ENCODE results near the gene ACAT2.

Gene ACAT2

DNA sequence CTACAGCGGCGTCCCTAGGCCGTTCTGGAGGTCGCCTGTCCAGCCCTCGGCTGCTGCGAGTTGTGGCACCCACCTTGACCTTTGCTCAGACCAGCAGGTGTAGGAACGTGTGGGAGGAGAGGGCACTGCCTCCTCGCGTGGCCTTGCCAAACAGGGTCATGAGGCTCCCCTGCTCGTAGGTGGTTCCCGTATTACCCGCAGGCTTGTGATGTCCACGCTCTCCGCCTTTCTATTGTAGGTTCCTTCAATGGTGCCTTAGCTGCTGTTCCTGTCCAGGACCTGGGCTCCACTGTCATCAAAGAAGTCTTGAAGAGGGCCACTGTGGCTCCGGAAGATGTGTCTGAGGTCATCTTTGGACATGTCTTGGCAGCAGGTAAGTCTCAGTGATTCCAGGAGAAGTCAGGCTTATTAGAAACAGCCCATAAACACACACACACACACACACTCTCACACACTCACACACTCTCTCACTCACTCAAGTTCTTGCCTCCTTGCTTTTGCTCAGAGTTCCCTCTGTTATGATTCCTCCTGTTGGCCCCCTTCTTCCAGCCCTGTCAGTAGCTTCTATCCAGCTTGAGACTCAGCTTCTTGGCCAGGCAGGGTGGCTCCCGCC, 942 bp downstream of the ACAT2 start (continued):
- no peak for TF ChIP-seq BACH2 (CRISPR knock-in tag; IDR thresholded peaks at IDR 0.05; ENCODE audit: borderline replicate concordance)
- no peak for TF ChIP-seq SNAI2 (CRISPR knock-in tag; IDR thresholded peaks at IDR 0.05)
- no peak for TF ChIP-seq ZNF565 (CRISPR knock-in tag; conservative IDR thresholded peaks at IDR 0.05; ENCODE audit: low read depth)
- TF ChIP-seq, protein P1, sequence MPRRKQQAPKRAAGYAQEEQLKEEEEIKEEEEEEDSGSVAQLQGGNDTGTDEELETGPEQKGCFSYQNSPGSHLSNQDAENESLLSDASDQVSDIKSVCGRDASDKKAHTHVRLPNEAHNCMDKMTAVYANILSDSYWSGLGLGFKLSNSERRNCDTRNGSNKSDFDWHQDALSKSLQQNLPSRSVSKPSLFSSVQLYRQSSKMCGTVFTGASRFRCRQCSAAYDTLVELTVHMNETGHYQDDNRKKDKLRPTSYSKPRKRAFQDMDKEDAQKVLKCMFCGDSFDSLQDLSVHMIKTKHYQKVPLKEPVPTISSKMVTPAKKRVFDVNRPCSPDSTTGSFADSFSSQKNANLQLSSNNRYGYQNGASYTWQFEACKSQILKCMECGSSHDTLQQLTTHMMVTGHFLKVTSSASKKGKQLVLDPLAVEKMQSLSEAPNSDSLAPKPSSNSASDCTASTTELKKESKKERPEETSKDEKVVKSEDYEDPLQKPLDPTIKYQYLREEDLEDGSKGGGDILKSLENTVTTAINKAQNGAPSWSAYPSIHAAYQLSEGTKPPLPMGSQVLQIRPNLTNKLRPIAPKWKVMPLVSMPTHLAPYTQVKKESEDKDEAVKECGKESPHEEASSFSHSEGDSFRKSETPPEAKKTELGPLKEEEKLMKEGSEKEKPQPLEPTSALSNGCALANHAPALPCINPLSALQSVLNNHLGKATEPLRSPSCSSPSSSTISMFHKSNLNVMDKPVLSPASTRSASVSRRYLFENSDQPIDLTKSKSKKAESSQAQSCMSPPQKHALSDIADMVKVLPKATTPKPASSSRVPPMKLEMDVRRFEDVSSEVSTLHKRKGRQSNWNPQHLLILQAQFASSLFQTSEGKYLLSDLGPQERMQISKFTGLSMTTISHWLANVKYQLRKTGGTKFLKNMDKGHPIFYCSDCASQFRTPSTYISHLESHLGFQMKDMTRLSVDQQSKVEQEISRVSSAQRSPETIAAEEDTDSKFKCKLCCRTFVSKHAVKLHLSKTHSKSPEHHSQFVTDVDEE (CRISPR knock-in tag; IDR thresholded peaks at IDR 0.05): no peak
- TF ChIP-seq TOX (CRISPR knock-in tag; IDR thresholded peaks at IDR 0.05; ENCODE audit: borderline replicate concordance): no peak
- no peak for TF ChIP-seq OSR1 (CRISPR knock-in tag; IDR thresholded peaks at IDR 0.05)
- TF ChIP-seq GLIS3 (CRISPR knock-in tag; IDR thresholded peaks at IDR 0.05): no peak

DNA sequence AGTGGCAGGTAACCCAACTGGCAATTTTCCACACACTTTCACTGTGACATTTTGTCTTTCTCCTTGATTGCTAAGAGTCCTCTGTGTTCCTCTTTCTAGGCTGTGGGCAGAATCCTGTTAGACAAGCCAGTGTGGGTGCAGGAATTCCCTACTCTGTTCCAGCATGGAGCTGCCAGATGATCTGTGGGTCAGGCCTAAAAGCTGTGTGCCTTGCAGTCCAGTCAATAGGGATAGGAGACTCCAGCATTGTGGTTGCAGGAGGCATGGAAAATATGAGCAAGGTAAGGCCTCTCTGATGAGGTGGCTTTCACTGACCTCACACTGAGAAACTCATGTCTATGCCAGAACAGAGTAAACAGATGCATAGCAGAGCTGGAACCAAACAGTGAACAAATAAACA, 5.1 kb downstream of the ACAT2 start:
- TF ChIP-seq CSDC2 (CRISPR knock-in tag; IDR thresholded peaks at IDR 0.05) (no peak), ISL1 (CRISPR knock-in tag; IDR thresholded peaks at IDR 0.05) (no peak), RARB (CRISPR knock-in tag; IDR thresholded peaks at IDR 0.05) (no peak), SNAI2 (CRISPR knock-in tag; IDR thresholded peaks at IDR 0.05) (no peak), BACH2 (CRISPR knock-in tag; IDR thresholded peaks at IDR 0.05; ENCODE audit: borderline replicate concordance) (no peak), ESRRG (CRISPR knock-in tag; IDR thresholded peaks at IDR 0.05) (no peak), TCF4 (CRISPR knock-in tag; IDR thresholded peaks at IDR 0.05; ENCODE audit: borderline replicate concordance) (no peak), OSR1 (CRISPR knock-in tag; IDR thresholded peaks at IDR 0.05) (no peak), ZNF565 (CRISPR knock-in tag; conservative IDR thresholded peaks at IDR 0.05; ENCODE audit: low read depth) (no peak)
- TF ChIP-seq, protein P2, sequence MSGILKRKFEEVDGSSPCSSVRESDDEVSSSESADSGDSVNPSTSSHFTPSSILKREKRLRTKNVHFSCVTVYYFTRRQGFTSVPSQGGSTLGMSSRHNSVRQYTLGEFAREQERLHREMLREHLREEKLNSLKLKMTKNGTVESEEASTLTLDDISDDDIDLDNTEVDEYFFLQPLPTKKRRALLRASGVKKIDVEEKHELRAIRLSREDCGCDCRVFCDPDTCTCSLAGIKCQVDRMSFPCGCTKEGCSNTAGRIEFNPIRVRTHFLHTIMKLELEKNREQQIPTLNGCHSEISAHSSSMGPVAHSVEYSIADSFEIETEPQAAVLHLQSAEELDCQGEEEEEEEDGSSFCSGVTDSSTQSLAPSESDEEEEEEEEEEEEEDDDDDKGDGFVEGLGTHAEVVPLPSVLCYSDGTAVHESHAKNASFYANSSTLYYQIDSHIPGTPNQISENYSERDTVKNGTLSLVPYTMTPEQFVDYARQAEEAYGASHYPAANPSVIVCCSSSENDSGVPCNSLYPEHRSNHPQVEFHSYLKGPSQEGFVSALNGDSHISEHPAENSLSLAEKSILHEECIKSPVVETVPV (CRISPR knock-in tag; IDR thresholded peaks at IDR 0.05): no peak
- no peak for ATAC-seq

DNA sequence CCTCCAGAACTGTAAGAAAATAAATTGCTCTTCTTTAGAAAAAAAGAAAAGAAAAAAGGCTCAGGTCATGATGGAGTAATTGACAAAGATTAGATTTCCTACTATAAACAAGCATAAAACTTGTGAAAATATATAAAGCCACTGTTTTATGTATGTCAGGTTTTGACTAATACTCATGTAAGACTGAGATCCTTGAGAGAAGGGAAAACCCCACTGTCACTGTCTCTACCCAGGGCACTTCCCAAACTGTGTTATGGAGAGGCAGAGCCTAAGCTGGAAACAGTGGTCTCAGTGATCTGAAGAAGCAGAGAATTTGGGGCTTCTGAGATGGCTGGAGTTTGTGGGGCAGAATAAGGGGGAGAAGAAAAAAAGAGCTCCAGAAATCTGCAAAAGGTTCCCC, 7.6 kb downstream of the ACAT2 start:
- TF ChIP-seq ARNTL (CRISPR knock-in tag; IDR thresholded peaks at IDR 0.05; ENCODE audit: borderline replicate concordance, low read depth) (no peak), GLIS3 (CRISPR knock-in tag; IDR thresholded peaks at IDR 0.05) (no peak), PPARA (CRISPR knock-in tag; IDR thresholded peaks at IDR 0.05; ENCODE audit: borderline replicate concordance) (no peak)
- TF ChIP-seq, protein P3, sequence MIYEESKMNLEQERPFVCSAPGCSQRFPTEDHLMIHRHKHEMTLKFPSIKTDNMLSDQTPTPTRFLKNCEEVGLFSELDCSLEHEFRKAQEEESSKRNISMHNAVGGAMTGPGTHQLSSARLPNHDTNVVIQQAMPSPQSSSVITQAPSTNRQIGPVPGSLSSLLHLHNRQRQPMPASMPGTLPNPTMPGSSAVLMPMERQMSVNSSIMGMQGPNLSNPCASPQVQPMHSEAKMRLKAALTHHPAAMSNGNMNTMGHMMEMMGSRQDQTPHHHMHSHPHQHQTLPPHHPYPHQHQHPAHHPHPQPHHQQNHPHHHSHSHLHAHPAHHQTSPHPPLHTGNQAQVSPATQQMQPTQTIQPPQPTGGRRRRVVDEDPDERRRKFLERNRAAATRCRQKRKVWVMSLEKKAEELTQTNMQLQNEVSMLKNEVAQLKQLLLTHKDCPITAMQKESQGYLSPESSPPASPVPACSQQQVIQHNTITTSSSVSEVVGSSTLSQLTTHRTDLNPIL (CRISPR knock-in tag; IDR thresholded peaks at IDR 0.05; ENCODE audit: low read depth): no peak
- TF ChIP-seq, protein P2 (CRISPR knock-in tag; IDR thresholded peaks at IDR 0.05): no peak
- no peak for ATAC-seq

DNA sequence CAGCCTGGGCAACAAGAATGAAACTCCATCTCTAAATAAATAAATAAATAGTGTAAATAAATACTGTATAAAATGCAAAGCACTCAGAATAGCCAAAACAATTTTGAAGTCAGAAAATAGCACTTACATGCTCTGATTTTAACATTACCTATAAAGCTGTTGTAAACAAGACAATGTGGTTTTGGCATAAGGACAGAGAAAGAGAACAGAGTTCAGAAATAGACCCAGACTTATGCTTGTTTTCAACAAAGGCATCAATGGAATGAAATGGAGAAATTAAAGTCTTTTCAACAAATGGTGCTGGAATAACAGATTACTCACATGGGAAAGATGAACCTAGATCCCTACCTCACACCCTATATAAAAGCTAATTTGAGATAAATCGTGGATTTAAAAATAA, 10.4 kb downstream of the ACAT2 start:
- ATAC-seq: no peak
- TF ChIP-seq ZNF565 (CRISPR knock-in tag; conservative IDR thresholded peaks at IDR 0.05; ENCODE audit: low read depth): no peak
- TF ChIP-seq, protein P1 (CRISPR knock-in tag; IDR thresholded peaks at IDR 0.05): no peak
- no peak for TF ChIP-seq OSR1 (CRISPR knock-in tag; IDR thresholded peaks at IDR 0.05)
- TF ChIP-seq BACH2 (CRISPR knock-in tag; IDR thresholded peaks at IDR 0.05; ENCODE audit: borderline replicate concordance): no peak
- TF ChIP-seq ZC3H10 (CRISPR knock-in tag; IDR thresholded peaks at IDR 0.05): no peak
- TF ChIP-seq, protein P2 (CRISPR knock-in tag; IDR thresholded peaks at IDR 0.05): no peak
- no peak for TF ChIP-seq ISL1 (CRISPR knock-in tag; IDR thresholded peaks at IDR 0.05)
- no peak for TF ChIP-seq ZFP30 (CRISPR knock-in tag; IDR thresholded peaks at IDR 0.05)
- TF ChIP-seq, protein P3 (CRISPR knock-in tag; IDR thresholded peaks at IDR 0.05; ENCODE audit: low read depth): no peak
- no peak for TF ChIP-seq PPARA (CRISPR knock-in tag; IDR thresholded peaks at IDR 0.05; ENCODE audit: borderline replicate concordance)
- no peak for TF ChIP-seq RARB (CRISPR knock-in tag; IDR thresholded peaks at IDR 0.05)
- no peak for TF ChIP-seq ZNF70 (CRISPR knock-in tag; IDR thresholded peaks at IDR 0.05)
- TF ChIP-seq ESRRG (CRISPR knock-in tag; IDR thresholded peaks at IDR 0.05): no peak
